H1 (cell line): ENCODE measurements around the gene EWSR1. TPM values are rescaled to one million over a fixed set of nuclear protein-coding genes. Genes with fewer than 3 reads are reported as not detected.
A peak's percentile ranks its signal among the peaks of the same experiment; 100 is the strongest.

Experiments used
- CTCF ChIA-PET: fragments of 300-600 bp; sonication (Branson Sonifier 250); formaldehyde crosslinking; loops from one replicate; lab custom pipeline; 2021; ENCODE audit not compliant: partially characterized antibody; lab: Charles Lee
- POLR2A ChIA-PET: fragments of 300-600 bp; sonication (Branson Sonifier 250); formaldehyde crosslinking; loops from one replicate; lab custom pipeline; 2021; ENCODE audit warnings: inconsistent platforms; ENCODE audit not compliant: partially characterized antibody; lab: Charles Lee
- DNase-seq, 2 experiments: peaks; one replicate each; pipeline versions ENCODE4 v3.0.0 to v3.0.0-alpha.2; 2010 to 2022; ENCODE audit warnings: low spot score in 2 of 2, low read depth in 1 of 2, mixed read lengths in 1 of 2
- FAIRE-seq: peaks from 2 replicates; lab custom pipeline; 2011; peaks lifted over from hg19 to GRCh38; lab: Jason Lieb, UNC
- H2AFZ ChIP-seq: 2 replicates; pipeline ENCODE4 v1.8.1; 2012; ENCODE audit warnings: low read length, inconsistent platforms
- H2AK5ac ChIP-seq: 2 replicates; pipeline ENCODE4 v1.6.1; 2013; ENCODE audit warnings: low read depth, low read length
- H2BK120ac ChIP-seq: replicated peaks from 2 replicates; pipeline ENCODE3; 2013; ENCODE audit warnings: low read depth, low read length, inconsistent platforms
- H2BK12ac ChIP-seq: 2 replicates; pipeline ENCODE4 v1.6.1; 2013; ENCODE audit warnings: low read depth, low read length
- H2BK15ac ChIP-seq: 2 replicates; pipeline ENCODE4 v1.6.1; 2013; ENCODE audit warnings: low read length
- H2BK20ac ChIP-seq: 2 replicates; pipeline ENCODE4 v1.6.1; 2013; ENCODE audit warnings: low read length
- H2BK5ac ChIP-seq: 2 replicates; pipeline ENCODE4 v1.6.1; 2013; ENCODE audit warnings: low read depth, low read length
- H3K14ac ChIP-seq: 2 replicates; pipeline ENCODE4 v1.6.1; 2013; ENCODE audit warnings: inconsistent platforms; ENCODE audit not compliant: insufficient read length
- H3K18ac ChIP-seq: 2 replicates; pipeline ENCODE4 v1.6.1; 2013; ENCODE audit warnings: low read length; ENCODE audit errors: extremely low read depth
- H3K23ac ChIP-seq: 2 replicates; pipeline ENCODE4 v1.6.1; 2013; ENCODE audit warnings: inconsistent platforms; ENCODE audit not compliant: insufficient read length
- H3K23me2 ChIP-seq: 2 replicates; pipeline ENCODE4 v1.6.1; 2013; ENCODE audit warnings: low read depth, low read length
- H3K27ac ChIP-seq: 2 replicates; pipeline ENCODE4 v1.6.1; 2011; ENCODE audit warnings: low read depth, low read length, inconsistent platforms
- H3K27me3 ChIP-seq, 4 experiments: replicated peaks in 1 of 4; 1 replicate in 1 of 4; 2 replicates in 3 of 4; pipeline versions ENCODE4 v1.6.1 to v1.8.1; 2011 to 2013; ENCODE audit warnings: low read length in 3 of 4, mild to moderate bottlenecking in 3 of 4, inconsistent platforms in 2 of 4, mixed read lengths in 2 of 4, moderate library complexity in 1 of 4; ENCODE audit not compliant: control insufficient read depth in 3 of 4, insufficient read depth in 3 of 4; ENCODE audit errors: extremely low read depth in 1 of 4
- H3K36me3 ChIP-seq, 4 experiments: 2 replicates each; pipeline versions ENCODE4 v1.6.1 to v1.8.1; 2011 to 2013; ENCODE audit warnings: mild to moderate bottlenecking in 4 of 4, low read length in 3 of 4, moderate library complexity in 2 of 4, control low read depth in 1 of 4, inconsistent platforms in 1 of 4; ENCODE audit not compliant: insufficient read depth in 4 of 4, control insufficient read depth in 2 of 4
- H3K4ac ChIP-seq: replicated peaks from 2 replicates; pipeline ENCODE3; 2013; ENCODE audit warnings: low read length, low read depth, mixed read lengths, inconsistent platforms; ENCODE audit not compliant: insufficient read length
- H3K4me1 ChIP-seq, 4 experiments: replicated peaks in 1 of 4; 1 replicate in 1 of 4; 2 replicates in 3 of 4; pipeline versions ENCODE4 v1.6.1 to v1.8.1; 2011 to 2013; ENCODE audit warnings: low read length in 3 of 4, inconsistent platforms in 2 of 4, mixed read lengths in 1 of 4; ENCODE audit not compliant: insufficient read depth in 4 of 4, control insufficient read depth in 3 of 4
- H3K4me2 ChIP-seq, 2 experiments: 2 replicates each; pipeline versions ENCODE4 v1.6.1 to v1.8.1; 2011 to 2013; ENCODE audit warnings: low read depth in 2 of 2, low read length in 2 of 2, control low read depth in 1 of 2, inconsistent platforms in 1 of 2, mild to moderate bottlenecking in 1 of 2; ENCODE audit not compliant: insufficient read depth in 1 of 2
- H3K4me3 ChIP-seq, 4 experiments: fragments of 200-600, 300-600 bp in 1 of 4; sonication (generic), shearing (Covaris generic), sonication (Bioruptor Twin) in 1 of 4; 2 replicates each; pipeline versions ENCODE4 v1.5.1 to v1.8.1; 2011 to 2016; ENCODE audit warnings: low read length in 4 of 4, low read depth in 3 of 4, control low read depth in 2 of 4, inconsistent platforms in 2 of 4, mild to moderate bottlenecking in 2 of 4, mixed read lengths in 1 of 4, moderate library complexity in 1 of 4; ENCODE audit not compliant: insufficient read depth in 2 of 4; ENCODE audit errors: extremely low read depth in 1 of 4
- H3K56ac ChIP-seq: replicated peaks from 2 replicates; pipeline ENCODE3; 2013; ENCODE audit warnings: low read depth, mild to moderate bottlenecking, mixed read lengths, low read length, inconsistent platforms; ENCODE audit not compliant: insufficient read length
- H3K79me1 ChIP-seq: 2 replicates; pipeline ENCODE4 v1.6.1; 2013; ENCODE audit warnings: low read depth, low read length, control low read depth
- H3K79me2 ChIP-seq, 2 experiments: 2 replicates each; pipeline versions ENCODE4 v1.6.1 to v1.8.1; 2012 to 2013; ENCODE audit warnings: low read length in 2 of 2, mild to moderate bottlenecking in 2 of 2, inconsistent platforms in 1 of 2; ENCODE audit not compliant: insufficient read depth in 2 of 2, control insufficient read depth in 1 of 2
- H3K9ac ChIP-seq, 4 experiments: replicated peaks in 1 of 4; 1 replicate in 1 of 4; 2 replicates in 3 of 4; pipeline versions ENCODE4 v1.6.1 to v1.8.1; 2011 to 2013; ENCODE audit warnings: low read depth in 3 of 4, low read length in 3 of 4, control low read depth in 2 of 4, mild to moderate bottlenecking in 2 of 4, moderate library complexity in 2 of 4, inconsistent platforms in 1 of 4; ENCODE audit errors: extremely low read depth in 1 of 4
- H3K9me3 ChIP-seq, 2 experiments: 2 replicates each; pipeline versions ENCODE4 v1.6.1 to v1.8.1; 2012 to 2013; ENCODE audit warnings: mild to moderate bottlenecking in 2 of 2, moderate library complexity in 2 of 2, control low read depth in 1 of 2, inconsistent platforms in 1 of 2, low read depth in 1 of 2, low read length in 1 of 2, mixed read lengths in 1 of 2; ENCODE audit not compliant: insufficient read depth in 2 of 2
- H4K20me1 ChIP-seq, 2 experiments: replicated peaks in 1 of 2; 2 replicates each; pipeline versions ENCODE3 to v1.8.1; 2011 to 2013; ENCODE audit warnings: inconsistent platforms in 2 of 2, low read length in 2 of 2, mild to moderate bottlenecking in 1 of 2; ENCODE audit not compliant: insufficient read depth in 2 of 2, control insufficient read depth in 1 of 2
- H4K5ac ChIP-seq: 2 replicates; pipeline ENCODE4 v1.6.1; 2013; ENCODE audit warnings: low read length, low read depth, mixed read lengths, inconsistent platforms; ENCODE audit not compliant: insufficient read length
- H4K8ac ChIP-seq: 2 replicates; pipeline ENCODE4 v1.8.0; 2013; ENCODE audit warnings: mild to moderate bottlenecking, moderate library complexity, low read length, inconsistent platforms; ENCODE audit not compliant: insufficient read depth; ENCODE audit errors: extremely low read depth
- H4K91ac ChIP-seq: replicated peaks from 2 replicates; pipeline ENCODE3; 2013; ENCODE audit warnings: low read length, mixed read lengths, inconsistent platforms; ENCODE audit not compliant: insufficient read length
- ATF3 ChIP-seq: IDR thresholded peaks from 2 replicates; pipeline ENCODE4 v1.6.1; 2011; ENCODE audit warnings: low read depth, mild to moderate bottlenecking, low read length; ENCODE audit not compliant: insufficient read depth
- PHF8 ChIP-seq: fragments of 200-600 bp; sonication (generic); conservative IDR thresholded peaks from 2 replicates; pipeline ENCODE4 v1.7.1; 2012; ENCODE audit warnings: low read depth, mild to moderate bottlenecking, inconsistent platforms, low read length, moderate library complexity
- TBP ChIP-seq: IDR thresholded peaks from 2 replicates; pipeline ENCODE4 v1.6.1; 2011; ENCODE audit warnings: low read depth, low read length, improper control_type of control experiment
- TEAD4 ChIP-seq: IDR thresholded peaks from 2 replicates; pipeline ENCODE4 v1.6.1; 2012; ENCODE audit warnings: low read depth, low read length, inconsistent platforms, mixed read lengths
- WGBS, 2 experiments: shearing (Covaris generic) in 1 of 2; methylation state at CpG; one replicate each; pipeline versions ENCODE4 v1.1.6 to v1.1.7; 2013 to 2015; ENCODE audit warnings: low lambda C conversion rate in 2 of 2, mixed read lengths in 2 of 2, inconsistent platforms in 1 of 2, low coverage in 1 of 2, missing lambda C conversion rate in 1 of 2; ENCODE audit not compliant: insufficient replicate concordance in 2 of 2, insufficient coverage in 1 of 2, insufficient read length in 1 of 2; ENCODE audit errors: extremely low coverage in 1 of 2, missing lambda C conversion rate in 1 of 2; 5-methylcytosine and 5-hydroxymethylcytosine counted together
- polyA plus RNA-seq, 7 experiments: library from polyadenylated mRNA; depleted of rRNA in 3 of 7; stranded (reverse) in 5 of 7; unstranded in 2 of 7; fragments of >200 nt in 5 of 7; fragments of 200-250 nt in 2 of 7; gene quantifications; 1 replicate in 5 of 7; 2 replicates in 1 of 7; 4 replicates in 1 of 7; pipeline versions ENCODE4 v1.2.1 to v1.2.3, GENCODE V29; 2011 to 2013; ENCODE audit warnings: missing spikeins in 2 of 7, mixed read lengths in 2 of 7
- total RNA-seq: library from RNA; stranded (reverse); fragmentation: NEBNext Ultra II Directional; extraction: Animal tissue kit (Norgen Biotek cat#: 25700); gene quantifications from 2 replicates; pipeline ENCODE4 v1.2.1, GENCODE V29; 2021

The EWSR1 gene
- total and polyA plus RNA-seq, 2 of the 8 experiments (the other 6 are each of a cell fraction or from before 2014, with no cell fraction given), result 387 to 930 TPM

- ChIA-PET POLR2A (interaction anchor here (1.0 to 9.1 kb wide), 14 partner anchors 8 to 273 kb away, joined by 3 to 66 read pairs (median 6); partner anchors contain the start of genes EWSR1, RASL10A, RHBDD3 and THOC5), CTCF (interaction anchor here (1.1 to 2.2 kb wide), 5 partner anchors 11 to 52 kb away, joined by 3 to 10 read pairs (median 4); no protein-coding TSS in a partner anchor)
- H3K4me3 ChIP-seq, result peak overlapping the region; percentile 40 to 68 (median 52)
- H4K8ac ChIP-seq, result peak overlapping the region; percentile 95
- DNase-seq (no peak), FAIRE-seq (no peak)
- no peaks in the 10 kb centered on the region for H3K79me1 ChIP-seq
- peaks cover 0 to 7% (median 0%) of the 10 kb centered on the region in 4 experiments; a peak in 2 of 7 replicates for H3K27me3 ChIP-seq
- WGBS, 2 experiments, result 21% methylated on average over 42 of the region's 83 CpGs; no CpG with 5 or more reads in 1 of the 2 experiments
- H2BK15ac ChIP-seq, result peak overlapping the region; percentile 88
- peak overlapping the region; percentile 65 for H4K91ac ChIP-seq
- peaks cover 0 to 8% of the 10 kb centered on the region in 2 experiments for H4K20me1 ChIP-seq
- peak overlapping the region; percentile 94 for H3K4ac ChIP-seq
- peak overlapping the region; percentile 77 for H3K56ac ChIP-seq
- peak overlapping the region; percentile 96; the same call in 1 of the 2 replicates for H2BK12ac ChIP-seq
- peak overlapping the region; percentile 34 for H3K18ac ChIP-seq
- H4K5ac ChIP-seq, result peak overlapping the region; percentile 76
- H3K4me2 ChIP-seq, result peak overlapping the region; percentile 72 to 74
- no peak overlapping the region for H2BK120ac ChIP-seq
- H3K23me2 ChIP-seq, result peaks cover 6% of the 10 kb centered on the region; the same call in 1 of the 2 replicates
- H2BK20ac ChIP-seq, result no peak overlapping the region
- peaks cover 0 to 13% (median 7%) of the 10 kb centered on the region in 4 experiments; a peak in 5 of 7 replicates for H3K4me1 ChIP-seq
- H2AFZ ChIP-seq, result no peak overlapping the region
- no peak overlapping the region for H3K27ac ChIP-seq
- no peak overlapping the region; a peak in 1 of 7 replicates for H3K9ac ChIP-seq
- H2BK5ac ChIP-seq, result peak overlapping the region; percentile 95; the same call in 1 of the 2 replicates
- no peaks in the 10 kb centered on the region for H3K36me3 ChIP-seq
- no peaks in the 10 kb centered on the region for H3K9me3 ChIP-seq
- no peaks in the 10 kb centered on the region for H3K79me2 ChIP-seq
- no peak overlapping the region for H3K23ac ChIP-seq
- H3K14ac ChIP-seq, result no peak overlapping the region
- 0 out of 2 replicates have a peak overlapping the region, but pooled peaks have one; percentile 93 for H2AK5ac ChIP-seq
- TF ChIP-seq TEAD4 (peak; percentile 91), PHF8 (peak; percentile 10; the same call in 1 of the 2 replicates), ATF3 (no peak), TBP (no peak)
These were observed 38.9 kb downstream of the EWSR1 start for GRCh38 chr22:29306835-29307595.
